GM19351 (cell line): ENCODE results near the gene MADD.

Source experiments
- ATAC-seq: cut with Tn5 transposase; IDR thresholded peaks from one replicate; pipeline ENCODE4 v1.9.1; 2021; ENCODE audit warnings: mild to moderate bottlenecking, moderate library complexity; ENCODE audit not compliant: unreplicated experiment

MADD gene

DNA sequence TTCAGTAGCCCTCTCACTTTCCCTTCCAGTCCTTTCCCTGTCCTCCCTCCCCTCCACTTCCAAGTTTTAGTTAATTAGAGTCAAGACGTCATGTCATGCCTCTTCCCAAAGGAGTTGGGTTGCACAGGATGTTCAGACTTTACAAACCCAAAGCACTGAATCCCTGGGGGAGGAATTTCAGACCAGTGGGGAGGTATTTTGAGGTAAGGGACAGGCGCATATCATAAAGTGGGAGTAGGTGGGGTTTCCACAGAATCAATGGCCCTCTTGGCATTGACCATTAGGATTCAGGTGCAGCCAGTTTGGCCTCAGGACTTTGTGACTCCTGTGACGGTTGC, 20.6 kb upstream of the MADD start:
- no peak for ATAC-seq

- ATAC-seq = no peak
Measured at GRCh38 chr11:47251751-47252150, 18.2 kb upstream of the MADD start.

GRCh38 chr11:47253660-47254059, 16.3 kb upstream of the MADD start:
- no peak for ATAC-seq

GRCh38 chr11:47254386-47254785, 15.5 kb upstream of the MADD start:
- no peak for ATAC-seq

DNA sequence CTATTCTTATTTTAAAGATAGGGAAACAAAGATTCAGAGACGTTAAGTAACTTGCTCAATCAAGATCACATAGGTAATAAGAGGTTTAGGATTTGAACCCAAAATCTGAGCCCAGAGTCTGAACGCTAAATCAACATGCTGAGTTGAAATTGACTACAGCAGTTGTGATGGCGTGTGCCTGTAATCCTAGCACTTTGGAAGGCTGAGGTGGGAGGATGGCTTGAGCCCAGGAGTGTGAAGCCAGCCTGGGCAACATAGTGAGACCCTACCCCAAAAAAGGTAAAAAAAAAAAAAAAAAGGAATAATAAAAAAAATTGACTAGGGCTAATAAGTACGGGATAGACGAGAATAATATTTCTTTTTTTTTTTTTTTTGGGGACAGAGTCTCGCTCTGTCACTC, 13.6 kb upstream of the MADD start:
- ATAC-seq = no peak

- no peak for ATAC-seq
Measured at GRCh38 chr11:47257177-47257516, 12.8 kb upstream of the MADD start.

DNA sequence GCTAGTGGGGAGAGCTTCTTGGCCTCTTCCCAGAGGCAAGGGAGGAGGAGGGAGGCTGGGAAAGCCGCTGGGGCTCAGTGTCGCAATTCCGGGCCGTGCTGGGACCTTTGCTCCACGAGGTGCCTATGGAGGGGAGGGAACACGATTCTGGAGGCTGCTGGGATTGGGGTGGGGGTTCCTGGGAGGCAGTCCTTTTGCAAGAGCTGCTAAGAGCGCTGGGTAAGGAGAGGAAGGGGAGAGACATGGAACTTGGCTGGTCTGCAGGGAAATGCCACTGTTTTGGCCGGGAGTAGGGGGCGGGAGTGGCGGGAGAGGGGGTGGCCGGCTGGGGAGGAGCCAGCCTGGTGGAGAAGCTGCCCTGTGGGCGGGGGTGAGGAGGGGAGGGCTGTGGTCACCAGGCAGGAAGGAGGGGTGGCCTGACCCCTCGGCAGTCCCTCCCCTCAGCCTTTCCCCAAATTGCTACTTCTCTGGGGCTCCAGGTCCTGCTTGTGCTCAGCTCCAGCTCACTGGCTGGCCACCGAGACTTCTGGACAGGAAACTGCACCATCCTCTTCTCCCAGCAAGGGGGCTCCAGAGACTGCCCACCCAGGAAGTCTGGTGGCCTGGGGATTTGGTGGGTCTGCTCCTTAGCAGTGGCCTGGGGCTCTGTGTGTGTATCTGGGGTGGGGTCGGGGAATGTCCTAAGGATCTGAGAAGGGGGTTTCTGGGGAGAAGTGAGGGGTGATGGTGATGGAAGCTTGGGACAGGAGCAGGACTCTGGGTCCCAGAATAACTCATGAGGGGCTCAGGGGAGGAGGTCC, 12.2 kb upstream of the MADD start, which contains the start of gene NR1H3:
TSS of gene NR1H3 (plus strand) at position 480 of the 800 bp plus-strand sequence. CDS start 1,221 bp downstream, outside the sequence.
- ATAC-seq = no peak

GRCh38 chr11:47258317-47258902, 11.5 kb upstream of the MADD start:
- ATAC-seq = no peak

GRCh38 chr11:47259232-47259977, 10.5 kb upstream of the MADD start:
- ATAC-seq = no peak

- no peak for ATAC-seq
Measured at GRCh38 chr11:47260366-47260765, 9.6 kb upstream of the MADD start.

DNA sequence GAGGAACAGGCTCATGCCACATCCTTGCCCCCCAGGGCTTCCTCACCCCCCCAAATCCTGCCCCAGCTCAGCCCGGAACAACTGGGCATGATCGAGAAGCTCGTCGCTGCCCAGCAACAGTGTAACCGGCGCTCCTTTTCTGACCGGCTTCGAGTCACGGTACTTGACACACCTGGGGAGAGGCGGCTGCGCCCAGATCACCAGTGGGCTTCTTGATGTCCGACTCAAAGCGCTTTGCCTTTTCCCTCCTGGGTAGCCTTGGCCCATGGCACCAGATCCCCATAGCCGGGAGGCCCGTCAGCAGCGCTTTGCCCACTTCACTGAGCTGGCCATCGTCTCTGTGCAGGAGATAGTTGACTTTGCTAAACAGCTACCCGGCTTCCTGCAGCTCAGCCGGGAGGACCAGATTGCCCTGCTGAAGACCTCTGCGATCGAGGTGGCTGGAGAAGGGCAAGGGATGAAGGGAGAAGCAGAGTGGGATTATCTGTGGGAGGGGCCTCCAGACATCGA, 8.6 kb upstream of the MADD start:
- ATAC-seq = no peak

DNA sequence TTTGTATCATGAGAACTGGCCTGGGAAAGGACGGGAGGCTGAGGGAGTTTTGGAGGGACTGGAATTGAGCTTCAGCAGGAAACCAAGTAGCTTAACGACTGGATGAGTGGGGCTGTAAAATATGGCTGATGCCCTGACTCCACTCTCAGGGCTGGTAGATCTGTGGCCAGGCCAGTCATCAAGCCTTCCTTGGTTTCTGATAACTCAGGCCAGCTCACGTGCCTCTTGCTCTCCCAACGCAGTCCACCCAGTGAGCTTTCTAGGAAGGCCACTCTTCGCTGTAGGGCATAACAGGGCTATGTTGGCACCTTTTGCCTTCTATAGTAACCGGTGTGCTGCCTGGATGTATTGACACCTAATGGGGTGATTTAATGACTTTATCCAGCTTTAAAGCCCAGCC, 5.8 kb upstream of the MADD start:
- no peak for ATAC-seq

- no peak for ATAC-seq
Measured at GRCh38 chr11:47264521-47264920, 5.4 kb upstream of the MADD start.

GRCh38 chr11:47267876-47268275, 2.1 kb upstream of the MADD start:
- no peak for ATAC-seq

DNA sequence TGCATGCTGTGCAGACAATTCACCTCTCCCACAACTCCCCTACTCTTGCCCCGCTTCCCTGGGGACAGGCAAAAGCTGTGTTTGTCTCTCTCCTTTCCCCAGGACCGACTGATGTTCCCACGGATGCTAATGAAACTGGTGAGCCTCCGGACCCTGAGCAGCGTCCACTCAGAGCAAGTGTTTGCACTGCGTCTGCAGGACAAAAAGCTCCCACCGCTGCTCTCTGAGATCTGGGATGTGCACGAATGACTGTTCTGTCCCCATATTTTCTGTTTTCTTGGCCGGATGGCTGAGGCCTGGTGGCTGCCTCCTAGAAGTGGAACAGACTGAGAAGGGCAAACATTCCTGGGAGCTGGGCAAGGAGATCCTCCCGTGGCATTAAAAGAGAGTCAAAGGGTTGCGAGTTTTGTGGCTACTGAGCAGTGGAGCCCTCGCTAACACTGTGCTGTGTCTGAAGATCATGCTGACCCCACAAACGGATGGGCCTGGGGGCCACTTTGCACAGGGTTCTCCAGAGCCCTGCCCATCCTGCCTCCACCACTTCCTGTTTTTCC, 1.4 kb upstream of the MADD start:
- no peak for ATAC-seq

DNA sequence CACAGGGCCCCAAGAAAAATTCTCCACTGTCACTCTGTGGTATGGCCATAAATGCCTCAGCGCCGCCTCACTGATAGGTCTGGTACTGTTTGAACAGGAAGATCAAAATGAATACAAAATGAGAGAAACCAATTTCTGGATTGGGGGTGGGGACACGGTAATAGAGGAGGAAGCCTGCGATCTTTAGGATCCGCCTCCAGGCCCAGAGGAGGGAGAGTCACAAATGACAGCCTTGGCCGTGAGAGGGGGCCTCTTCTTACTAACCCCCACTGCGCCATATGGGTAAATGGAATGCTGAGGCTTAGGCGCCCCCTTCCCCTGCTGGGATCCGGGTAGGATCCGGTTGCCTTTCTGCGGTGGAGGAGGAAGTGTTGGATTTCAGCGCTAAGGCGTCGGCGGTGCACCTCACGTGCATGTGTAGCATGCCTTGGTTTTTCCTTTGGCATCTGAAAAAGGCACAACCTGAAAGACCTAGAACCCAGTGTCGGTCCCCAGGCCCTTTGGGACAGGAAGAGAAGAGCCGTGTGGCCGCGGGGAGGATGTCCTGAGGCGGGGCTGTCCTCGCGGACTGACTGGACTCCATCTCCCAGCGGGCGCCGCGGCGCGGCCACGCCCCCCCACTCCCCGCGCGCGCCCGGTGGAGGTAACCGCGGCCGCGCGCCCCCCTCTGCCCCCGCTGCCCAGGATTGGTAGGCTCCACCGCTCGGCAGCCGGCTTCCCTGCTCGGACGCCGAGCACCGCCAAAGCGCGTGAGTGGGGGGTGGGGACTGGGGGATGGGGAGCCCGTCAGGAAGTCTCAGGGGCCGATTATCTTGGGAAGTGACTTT, 718 bp upstream of the MADD start:
- ATAC-seq = peak; percentile 45

GRCh38 chr11:47270331-47271271, 668 bp downstream of the MADD start:
- ATAC-seq = no peak

GRCh38 chr11:47271328-47271727, 1.4 kb downstream of the MADD start:
- ATAC-seq = no peak

- ATAC-seq = no peak
Measured at GRCh38 chr11:47271961-47272661, 2.2 kb downstream of the MADD start.
